HG02884 (cell line): ENCODE measurements around the gene KCNH4.
"Not testable (repeated sequence)": the region's sequence is repeated elsewhere in the genome, so short reads cannot be mapped to it uniquely, and the experiment has no call there.

Experiments used
- ATAC-seq: cut with Tn5 transposase; IDR thresholded peaks from one replicate; pipeline ENCODE4 v1.9.1; 2021; ENCODE audit warnings: mild to moderate bottlenecking, moderate library complexity; ENCODE audit not compliant: unreplicated experiment

Gene KCNH4

GRCh38 chr17:42180922-42181850 lies at the start of gene KCNH4:
KCNH4 (minus strand) TSS chr17:42181142; CDS start chr17:42180945, 197 bp downstream.
- no peak for ATAC-seq

GRCh38 chr17:42230225-42230624 lies 49.3 kb upstream of the KCNH4 start:
- no peak for ATAC-seq

GRCh38 chr17:42227849-42228700 lies 47.1 kb upstream of the KCNH4 start:
- no peak for ATAC-seq

- no peak for ATAC-seq
These were observed 44.7 kb upstream of the KCNH4 start for GRCh38 chr17:42225646-42226045.

GRCh38 chr17:42224651-42225050 lies 43.7 kb upstream of the KCNH4 start:
- ATAC-seq: no peak

- no peak for ATAC-seq
These were observed 41.2 kb upstream of the KCNH4 start for GRCh38 chr17:42221886-42222745.

- not testable (repeated sequence) for ATAC-seq
These were observed 38.3 kb upstream of the KCNH4 start for GRCh38 chr17:42219280-42219679.

- ATAC-seq: no peak
These were observed 33.2 kb upstream of the KCNH4 start for GRCh38 chr17:42214156-42214555.

- no peak for ATAC-seq
These were observed 31.4 kb upstream of the KCNH4 start for GRCh38 chr17:42212382-42212781.

GRCh38 chr17:42211921-42212341 lies 31.0 kb upstream of the KCNH4 start:
- ATAC-seq: not testable (repeated sequence)

- ATAC-seq: no peak
These were observed 29.1 kb upstream of the KCNH4 start for GRCh38 chr17:42210046-42210445.

- ATAC-seq: not testable (repeated sequence)
These were observed 25.2 kb upstream of the KCNH4 start for GRCh38 chr17:42206153-42206612.

GRCh38 chr17:42203354-42203753 lies 22.4 kb upstream of the KCNH4 start:
- no peak for ATAC-seq

- ATAC-seq: no peak
These were observed 21.8 kb upstream of the KCNH4 start for GRCh38 chr17:42202696-42203095.

- no peak for ATAC-seq
These were observed 21.2 kb upstream of the KCNH4 start for GRCh38 chr17:42202159-42202558.

GRCh38 chr17:42201458-42201772 lies 20.5 kb upstream of the KCNH4 start:
- no peak for ATAC-seq

- no peak for ATAC-seq
These were observed 19.9 kb upstream of the KCNH4 start for GRCh38 chr17:42200706-42201457.

- ATAC-seq: no peak
These were observed 18.6 kb upstream of the KCNH4 start for GRCh38 chr17:42199416-42200011.

- no peak for ATAC-seq
These were observed 18.0 kb upstream of the KCNH4 start for GRCh38 chr17:42198897-42199296.
